HG03196 (cell line): ENCODE results near the gene TFF1.

Experiments
- ATAC-seq: cut with Tn5 transposase; IDR thresholded peaks from one replicate; pipeline ENCODE4 v1.9.1; 2021; ENCODE audit not compliant: unreplicated experiment

Gene TFF1

GRCh38 chr21:42383331-42383730 lies 17.0 kb upstream of the TFF1 start:
- no peak for ATAC-seq

GRCh38 chr21:42382915-42383314 lies 16.6 kb upstream of the TFF1 start:
- ATAC-seq: no peak

GRCh38 chr21:42381347-42381984 lies 15.1 kb upstream of the TFF1 start:
- no peak for ATAC-seq

GRCh38 chr21:42379426-42380215 lies 13.3 kb upstream of the TFF1 start:
- no peak for ATAC-seq

GRCh38 chr21:42378418-42378817 lies 12.1 kb upstream of the TFF1 start:
- ATAC-seq: no peak

GRCh38 chr21:42377951-42378340 lies 11.6 kb upstream of the TFF1 start:
- no peak for ATAC-seq

- no peak for ATAC-seq
Measured at GRCh38 chr21:42377211-42377950, 11.0 kb upstream of the TFF1 start.

GRCh38 chr21:42376338-42376982 lies 10.1 kb upstream of the TFF1 start:
- ATAC-seq: no peak

GRCh38 chr21:42375966-42376337 lies 9.6 kb upstream of the TFF1 start:
- ATAC-seq: no peak

GRCh38 chr21:42375506-42375905 lies 9.2 kb upstream of the TFF1 start:
- no peak for ATAC-seq

GRCh38 chr21:42374864-42375499 lies 8.6 kb upstream of the TFF1 start:
- no peak for ATAC-seq

GRCh38 chr21:42374457-42374856 lies 8.1 kb upstream of the TFF1 start:
- ATAC-seq: no peak

GRCh38 chr21:42373908-42374455 lies 7.6 kb upstream of the TFF1 start:
- ATAC-seq: no peak

- no peak for ATAC-seq
Measured at GRCh38 chr21:42373196-42373907, 7.0 kb upstream of the TFF1 start.

- ATAC-seq: no peak
Measured at GRCh38 chr21:42370894-42371654, 4.7 kb upstream of the TFF1 start.

- ATAC-seq: no peak
Measured at GRCh38 chr21:42369821-42370220, 3.5 kb upstream of the TFF1 start.

- no peak for ATAC-seq
Measured at GRCh38 chr21:42367367-42368165, 1.2 kb upstream of the TFF1 start.

GRCh38 chr21:42365770-42366169 lies 565 bp downstream of the TFF1 start:
- no peak for ATAC-seq
